RWPE2 (cell line): ENCODE results near the gene MDGA2.

Experiments used
- ATAC-seq: fragments of 200-7000 bp; cut with Tn5 transposase; 3 replicates; pipeline ENCODE4 v1.9.1; 2021; ENCODE audit warnings: low read depth
- DNase-seq: peaks from one replicate; pipeline ENCODE4 v3.0.0-alpha.2; 2020; ENCODE audit warnings: low spot score
- H3K27ac ChIP-seq: fragments of 450-650 bp; 2 replicates; pipeline ENCODE4 v1.5.1; 2017; ENCODE audit warnings: mild to moderate bottlenecking; ENCODE audit not compliant: poor library complexity, severe bottlenecking
- H3K27me3 ChIP-seq: fragments of 250-450 bp; sonication (Bioruptor Pico); 2 replicates; pipeline ENCODE4 v1.5.1; 2021; ENCODE audit warnings: mild to moderate bottlenecking, moderate library complexity; ENCODE audit not compliant: insufficient read depth, poor library complexity, severe bottlenecking
- H3K36me3 ChIP-seq: fragments of 250-450 bp; sonication (Bioruptor Pico); 2 replicates; pipeline ENCODE4 v1.5.1; 2020; ENCODE audit warnings: low read depth, mild to moderate bottlenecking, moderate library complexity
- H3K4me1 ChIP-seq: fragments of 250-450 bp; sonication (Bioruptor Pico); 2 replicates; pipeline ENCODE4 v1.5.1; 2021; ENCODE audit warnings: mild to moderate bottlenecking, moderate library complexity; ENCODE audit not compliant: insufficient read depth, poor library complexity, severe bottlenecking
- H3K4me3 ChIP-seq: fragments of 250-450 bp; sonication (Bioruptor Pico); 2 replicates; pipeline ENCODE4 v1.5.1; 2021; ENCODE audit warnings: mild to moderate bottlenecking, moderate library complexity; ENCODE audit not compliant: severe bottlenecking
- H3K9me3 ChIP-seq: fragments of 250-450 bp; sonication (Bioruptor Pico); 2 replicates; pipeline ENCODE4 v1.5.1; 2021; ENCODE audit warnings: mild to moderate bottlenecking, moderate library complexity; ENCODE audit not compliant: severe bottlenecking
- CTCF ChIP-seq: fragments of 450-650 bp; IDR thresholded peaks from one replicate; pipeline ENCODE4 v1.5.1; 2017; ENCODE audit warnings: mild to moderate bottlenecking, moderate library complexity; ENCODE audit not compliant: poor library complexity, severe bottlenecking

The MDGA2 gene

GRCh38 chr14:47332106-47332505 is 343.3 kb downstream of the MDGA2 start:
- DNase-seq, result no peak
- no peak for ATAC-seq
- Histone ChIP-seq H3K4me3 (no peak overlapping the region), H3K4me1 (no peaks in the 10 kb centered on the region), H3K27ac (no peak overlapping the region), H3K27me3 (peaks cover 48% of the 10 kb centered on the region), H3K36me3 (no peaks in the 10 kb centered on the region), H3K9me3 (no peaks in the 10 kb centered on the region)
- no peak for TF ChIP-seq CTCF

GRCh38 chr14:47328376-47328775 is 347.0 kb downstream of the MDGA2 start:
- H3K36me3 ChIP-seq, result no peaks in the 10 kb centered on the region
- H3K4me3 ChIP-seq, result no peak overlapping the region
- H3K27me3 ChIP-seq, result peaks cover 56% of the 10 kb centered on the region
- DNase-seq (no peak), ATAC-seq (no peak)
- no peaks in the 10 kb centered on the region for H3K9me3 ChIP-seq
- no peak for TF ChIP-seq CTCF
- no peak overlapping the region for H3K27ac ChIP-seq
- no peaks in the 10 kb centered on the region for H3K4me1 ChIP-seq

GRCh38 chr14:47327336-47327735 is 348.1 kb downstream of the MDGA2 start:
- no peak for TF ChIP-seq CTCF
- Histone ChIP-seq H3K4me3 (no peak overlapping the region), H3K9me3 (no peaks in the 10 kb centered on the region), H3K36me3 (no peaks in the 10 kb centered on the region), H3K4me1 (no peaks in the 10 kb centered on the region), H3K27ac (no peak overlapping the region), H3K27me3 (peaks cover 56% of the 10 kb centered on the region)
- DNase-seq, result no peak
- no peak for ATAC-seq

GRCh38 chr14:47322751-47323150 is 352.7 kb downstream of the MDGA2 start:
- Histone ChIP-seq H3K36me3 (no peaks in the 10 kb centered on the region), H3K27ac (no peak overlapping the region), H3K9me3 (no peaks in the 10 kb centered on the region), H3K4me1 (no peaks in the 10 kb centered on the region), H3K4me3 (no peak overlapping the region), H3K27me3 (peaks cover 58% of the 10 kb centered on the region)
- DNase-seq, result no peak
- ATAC-seq, result no peak
- no peak for TF ChIP-seq CTCF

- ATAC-seq, result no peak
These were observed 373.3 kb downstream of the MDGA2 start for GRCh38 chr14:47302121-47302520.

More at GRCh38 chr14:47302121-47302520, 373.3 kb downstream of the MDGA2 start:
- Histone ChIP-seq H3K4me3 (no peak overlapping the region), H3K4me1 (no peaks in the 10 kb centered on the region), H3K9me3 (no peaks in the 10 kb centered on the region), H3K36me3 (no peaks in the 10 kb centered on the region), H3K27ac (no peak overlapping the region), H3K27me3 (peaks cover 20% of the 10 kb centered on the region)
- TF ChIP-seq CTCF, result no peak
- no peak for DNase-seq
